RWPE2 (cell line): Measurements from ENCODE around the gene URB1.

Experiments
- ATAC-seq: fragments of 200-7000 bp; cut with Tn5 transposase; 3 replicates; pipeline ENCODE4 v1.9.1; 2021; ENCODE audit warnings: low read depth
- DNase-seq: peaks from one replicate; pipeline ENCODE4 v3.0.0-alpha.2; 2020; ENCODE audit warnings: low spot score
- H3K27ac ChIP-seq: fragments of 450-650 bp; 2 replicates; pipeline ENCODE4 v1.5.1; 2017; ENCODE audit warnings: mild to moderate bottlenecking; ENCODE audit not compliant: poor library complexity, severe bottlenecking
- H3K27me3 ChIP-seq: fragments of 250-450 bp; sonication (Bioruptor Pico); 2 replicates; pipeline ENCODE4 v1.5.1; 2021; ENCODE audit warnings: mild to moderate bottlenecking, moderate library complexity; ENCODE audit not compliant: insufficient read depth, poor library complexity, severe bottlenecking
- H3K36me3 ChIP-seq: fragments of 250-450 bp; sonication (Bioruptor Pico); 2 replicates; pipeline ENCODE4 v1.5.1; 2020; ENCODE audit warnings: low read depth, mild to moderate bottlenecking, moderate library complexity
- H3K4me1 ChIP-seq: fragments of 250-450 bp; sonication (Bioruptor Pico); 2 replicates; pipeline ENCODE4 v1.5.1; 2021; ENCODE audit warnings: mild to moderate bottlenecking, moderate library complexity; ENCODE audit not compliant: insufficient read depth, poor library complexity, severe bottlenecking
- H3K4me3 ChIP-seq: fragments of 250-450 bp; sonication (Bioruptor Pico); 2 replicates; pipeline ENCODE4 v1.5.1; 2021; ENCODE audit warnings: mild to moderate bottlenecking, moderate library complexity; ENCODE audit not compliant: severe bottlenecking
- H3K9me3 ChIP-seq: fragments of 250-450 bp; sonication (Bioruptor Pico); 2 replicates; pipeline ENCODE4 v1.5.1; 2021; ENCODE audit warnings: mild to moderate bottlenecking, moderate library complexity; ENCODE audit not compliant: severe bottlenecking
- CTCF ChIP-seq: fragments of 450-650 bp; IDR thresholded peaks from one replicate; pipeline ENCODE4 v1.5.1; 2017; ENCODE audit warnings: mild to moderate bottlenecking, moderate library complexity; ENCODE audit not compliant: poor library complexity, severe bottlenecking

URB1 gene

GRCh38 chr21:32325706-32326105 is 67.1 kb downstream of the URB1 start:
- no peaks in the 10 kb centered on the region for H3K9me3 ChIP-seq
- no peaks in the 10 kb centered on the region for H3K4me1 ChIP-seq
- H3K36me3 ChIP-seq: peaks cover 100% of the 10 kb centered on the region
- no peak for ATAC-seq
- TF ChIP-seq CTCF: no peak
- no peak for DNase-seq
- no peak overlapping the region for H3K27ac ChIP-seq
- no peaks in the 10 kb centered on the region for H3K27me3 ChIP-seq
- no peak overlapping the region for H3K4me3 ChIP-seq

- H3K36me3 ChIP-seq: peaks cover 100% of the 10 kb centered on the region
- ATAC-seq (no peak; the same call in 2 of the 3 replicates), DNase-seq (no peak)
- no peaks in the 10 kb centered on the region for H3K9me3 ChIP-seq
- no peak overlapping the region for H3K4me3 ChIP-seq
- no peaks in the 10 kb centered on the region for H3K4me1 ChIP-seq
- no peaks in the 10 kb centered on the region for H3K27me3 ChIP-seq
- no peak overlapping the region for H3K27ac ChIP-seq
- TF ChIP-seq CTCF: no peak
Observed at GRCh38 chr21:32322676-32323075, 70.1 kb downstream of the URB1 start.

GRCh38 chr21:32322103-32322502 is 70.7 kb downstream of the URB1 start:
- ATAC-seq (no peak), DNase-seq (no peak)
- TF ChIP-seq CTCF: no peak
- no peaks in the 10 kb centered on the region for H3K4me1 ChIP-seq
- no peak overlapping the region for H3K27ac ChIP-seq
- H3K27me3 ChIP-seq: no peaks in the 10 kb centered on the region
- H3K4me3 ChIP-seq: no peak overlapping the region
- no peaks in the 10 kb centered on the region for H3K9me3 ChIP-seq
- H3K36me3 ChIP-seq: peaks cover 100% of the 10 kb centered on the region

GRCh38 chr21:32321480-32321879 is 71.3 kb downstream of the URB1 start:
- ATAC-seq: no peak
- no peak for TF ChIP-seq CTCF

DNA sequence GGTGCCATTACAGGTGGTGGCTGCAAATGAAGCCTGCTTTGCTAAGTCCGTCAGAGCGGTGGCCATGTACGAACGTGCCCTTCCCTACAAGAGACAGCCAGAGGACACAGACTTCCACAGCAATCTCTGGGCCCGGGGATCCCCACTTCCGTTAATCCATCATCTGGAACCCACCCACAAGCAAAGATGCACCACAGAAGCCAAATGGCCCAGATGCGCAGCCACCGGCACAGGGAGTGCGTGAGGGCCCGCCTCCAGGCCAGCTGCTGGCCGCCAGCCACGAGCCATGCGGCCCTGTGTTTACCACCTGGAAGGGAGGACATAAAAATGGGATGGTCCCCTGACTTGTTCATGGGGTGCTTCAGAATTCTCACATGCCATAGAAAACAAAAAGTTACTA is 72.1 kb downstream of the URB1 start:
- DNase-seq (peak; percentile 25), ATAC-seq (no peak)
- H3K27ac ChIP-seq: no peak overlapping the region
- TF ChIP-seq CTCF: no peak
- H3K4me1 ChIP-seq: no peaks in the 10 kb centered on the region
- H3K27me3 ChIP-seq: no peaks in the 10 kb centered on the region
- H3K4me3 ChIP-seq: no peak overlapping the region
- H3K9me3 ChIP-seq: no peaks in the 10 kb centered on the region
- H3K36me3 ChIP-seq: peaks cover 100% of the 10 kb centered on the region

More at GRCh38 chr21:32321480-32321879, 71.3 kb downstream of the URB1 start:
- Histone ChIP-seq H3K9me3 (no peaks in the 10 kb centered on the region), H3K4me1 (no peaks in the 10 kb centered on the region), H3K27me3 (no peaks in the 10 kb centered on the region), H3K4me3 (no peak overlapping the region), H3K27ac (no peak overlapping the region), H3K36me3 (peaks cover 100% of the 10 kb centered on the region)
- no peak for DNase-seq
